Skin of body (tissue), 2 donors: ENCODE data around the gene ADAM10. TPM values are rescaled to one million over a fixed set of nuclear protein-coding genes. Genes with fewer than 3 reads are reported as not detected.
"Not testable (repeated sequence)": the region's sequence is repeated elsewhere in the genome, so short reads cannot be mapped to it uniquely, and the experiment has no call there.

Experiments used
- DNase-seq: peaks from one replicate; lab custom pipeline; 2025; lab: John Stamatoyannopoulos, UW
- total RNA-seq: library from RNA; depleted of rRNA; stranded (reverse); fragments of >200 nt; gene quantifications from one replicate; pipeline ENCODE4 v1.2.3, GENCODE V29; 2014

The ADAM10 gene, protein sequence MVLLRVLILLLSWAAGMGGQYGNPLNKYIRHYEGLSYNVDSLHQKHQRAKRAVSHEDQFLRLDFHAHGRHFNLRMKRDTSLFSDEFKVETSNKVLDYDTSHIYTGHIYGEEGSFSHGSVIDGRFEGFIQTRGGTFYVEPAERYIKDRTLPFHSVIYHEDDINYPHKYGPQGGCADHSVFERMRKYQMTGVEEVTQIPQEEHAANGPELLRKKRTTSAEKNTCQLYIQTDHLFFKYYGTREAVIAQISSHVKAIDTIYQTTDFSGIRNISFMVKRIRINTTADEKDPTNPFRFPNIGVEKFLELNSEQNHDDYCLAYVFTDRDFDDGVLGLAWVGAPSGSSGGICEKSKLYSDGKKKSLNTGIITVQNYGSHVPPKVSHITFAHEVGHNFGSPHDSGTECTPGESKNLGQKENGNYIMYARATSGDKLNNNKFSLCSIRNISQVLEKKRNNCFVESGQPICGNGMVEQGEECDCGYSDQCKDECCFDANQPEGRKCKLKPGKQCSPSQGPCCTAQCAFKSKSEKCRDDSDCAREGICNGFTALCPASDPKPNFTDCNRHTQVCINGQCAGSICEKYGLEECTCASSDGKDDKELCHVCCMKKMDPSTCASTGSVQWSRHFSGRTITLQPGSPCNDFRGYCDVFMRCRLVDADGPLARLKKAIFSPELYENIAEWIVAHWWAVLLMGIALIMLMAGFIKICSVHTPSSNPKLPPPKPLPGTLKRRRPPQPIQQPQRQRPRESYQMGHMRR
- 75.3 TPM for total RNA-seq

DNA sequence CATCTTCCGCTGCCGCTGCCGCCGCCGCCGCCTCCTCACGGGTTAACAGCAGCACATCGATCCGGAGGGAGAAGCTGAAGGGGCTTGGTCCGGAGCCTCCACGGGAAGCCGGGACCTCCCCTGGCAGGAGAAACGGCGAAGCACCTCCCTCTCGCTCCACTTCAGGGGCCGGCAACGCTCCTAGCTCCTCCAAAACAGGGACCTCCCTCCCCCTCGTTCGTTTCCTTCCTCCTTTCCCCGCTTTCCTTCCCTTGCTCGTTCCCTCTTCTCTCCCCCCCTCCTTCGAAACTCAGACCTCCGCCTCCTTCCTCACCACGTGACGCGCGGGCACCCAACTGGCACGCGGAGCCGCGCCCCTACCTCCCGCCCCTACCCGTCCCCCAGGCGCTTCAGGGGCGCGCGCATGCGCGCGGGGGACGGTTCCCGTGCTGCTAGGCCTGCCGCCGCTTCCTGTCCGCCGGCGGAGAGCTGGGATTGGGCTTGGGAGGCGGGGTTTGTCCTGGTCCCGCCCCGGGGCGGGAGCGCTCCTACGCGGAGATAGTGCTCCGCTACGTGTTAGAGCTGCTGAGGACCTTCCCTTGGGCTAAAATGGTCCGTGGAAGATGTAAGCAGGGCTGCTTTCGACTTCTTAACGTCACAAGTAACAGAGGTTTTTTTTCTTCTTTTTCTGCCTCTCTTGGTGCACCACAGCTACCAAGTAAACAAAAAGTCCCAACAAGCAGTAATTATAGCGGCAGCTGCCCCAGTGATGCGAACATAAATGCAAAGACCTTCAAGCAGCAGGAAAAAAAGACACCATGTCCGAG, at the start of gene ADAM10:
ADAM10 (minus strand) TSS at position 176 of the 806 bp plus-strand sequence; CDS start at position 3, 173 bp downstream.
- DNase-seq = peak; percentile 99

DNA sequence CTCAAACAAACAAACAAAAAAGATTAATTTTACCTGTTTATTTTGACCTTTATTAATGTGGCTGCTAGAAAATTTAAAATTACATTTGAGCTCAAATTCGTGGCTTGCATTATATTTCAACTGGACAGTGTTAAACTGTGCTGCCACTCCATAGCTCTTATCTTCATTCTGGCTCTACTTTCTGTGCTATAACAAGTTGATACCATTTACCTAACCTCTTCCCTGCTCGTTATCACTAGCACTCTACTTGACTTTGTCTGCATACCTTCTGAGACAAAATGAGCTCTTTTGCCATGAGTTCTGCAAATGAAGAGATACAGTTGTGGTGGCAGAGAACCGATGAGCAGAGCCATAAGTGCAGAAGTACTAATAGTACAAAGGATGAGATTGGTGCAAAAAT, 48.0 kb upstream of the ADAM10 start:
- no peak for DNase-seq

DNA sequence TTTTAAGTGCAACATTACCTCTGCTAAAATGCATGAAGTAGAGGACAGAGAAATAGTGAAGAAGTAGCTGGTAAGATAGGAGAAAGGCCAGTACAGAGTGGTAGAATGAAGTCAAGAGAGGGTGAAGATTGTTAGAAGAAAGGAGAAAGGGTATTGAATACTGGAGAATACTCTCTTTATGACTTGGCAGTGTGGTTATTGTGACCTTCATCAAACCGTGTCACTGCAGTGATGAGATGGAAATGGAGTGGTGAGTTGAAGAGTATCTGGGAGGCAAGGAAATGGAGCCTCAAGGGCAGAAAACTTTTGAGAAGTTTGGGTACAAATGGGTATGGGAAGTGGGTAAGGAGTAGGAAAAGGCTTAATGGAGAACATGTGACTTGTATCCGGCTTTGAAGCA, 46.3 kb upstream of the ADAM10 start:
- DNase-seq = no peak

DNA sequence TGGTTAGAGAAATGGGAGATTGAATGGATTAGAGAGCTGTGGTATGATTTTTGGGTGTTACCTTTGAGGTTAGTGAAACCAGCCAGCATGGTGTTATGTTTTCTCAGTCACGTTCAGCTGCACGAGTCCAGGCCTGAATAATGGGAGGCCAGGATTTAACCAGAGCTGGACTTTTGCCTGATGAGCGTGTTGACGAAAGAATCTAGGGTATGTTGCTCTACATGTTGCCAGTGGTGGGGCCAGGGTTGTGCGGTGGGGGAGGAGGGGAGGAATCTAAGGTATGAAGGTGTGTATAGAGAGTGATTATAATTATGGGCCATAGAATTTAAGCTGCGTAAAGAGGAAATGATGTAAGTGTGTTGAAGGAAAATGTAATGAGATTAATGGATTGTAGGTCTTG, 44.4 kb upstream of the ADAM10 start:
- DNase-seq = no peak

DNA sequence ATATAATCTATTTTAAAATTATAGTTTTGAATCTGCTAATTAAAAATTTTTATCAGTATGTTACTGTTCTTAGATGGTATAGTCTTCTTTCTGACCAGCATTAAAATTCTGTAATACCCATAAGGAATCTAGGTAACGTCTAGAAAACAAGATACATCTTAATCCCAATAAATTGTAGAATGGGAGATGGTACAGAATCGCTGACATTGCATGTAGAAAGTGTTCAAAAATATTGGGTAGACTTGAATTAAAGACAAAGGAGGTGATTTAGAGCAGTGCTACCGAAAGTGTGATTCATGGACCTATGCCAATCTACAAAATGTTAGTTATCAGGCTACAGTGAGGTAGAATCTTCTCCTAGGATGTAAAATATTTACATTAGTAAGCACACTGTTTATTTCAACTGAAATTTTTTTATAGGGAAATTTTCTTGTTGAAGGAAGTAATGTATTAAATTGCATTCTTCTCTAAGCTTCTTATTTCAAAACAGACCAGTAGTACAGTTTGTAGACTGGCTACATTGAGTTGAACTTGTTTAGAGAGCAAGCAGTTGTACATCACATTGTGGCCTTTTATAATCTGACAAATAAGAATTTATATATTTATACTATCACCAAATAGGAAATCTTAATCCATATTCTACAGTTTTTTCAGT, 38.7 kb upstream of the ADAM10 start:
- no peak for DNase-seq

DNA sequence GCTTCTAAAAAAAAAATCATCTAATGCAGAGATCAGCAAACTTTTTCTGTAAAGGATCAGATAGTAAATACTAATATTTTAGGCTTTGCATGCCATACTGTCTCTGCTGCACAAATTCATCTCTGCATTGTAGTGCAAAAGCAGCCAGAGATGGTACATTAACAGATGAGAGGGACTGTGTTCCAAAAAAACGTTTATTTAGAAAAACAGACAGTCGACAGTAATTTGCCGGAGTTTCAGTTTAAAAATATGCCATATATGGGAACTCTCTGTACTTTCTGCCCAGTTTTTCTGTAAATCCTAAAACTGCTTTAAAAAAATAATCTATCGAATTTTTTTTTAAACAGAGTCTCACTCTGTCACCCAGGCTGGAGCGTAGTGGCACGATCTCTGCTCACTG, 35.8 kb upstream of the ADAM10 start:
- no peak for DNase-seq

DNA sequence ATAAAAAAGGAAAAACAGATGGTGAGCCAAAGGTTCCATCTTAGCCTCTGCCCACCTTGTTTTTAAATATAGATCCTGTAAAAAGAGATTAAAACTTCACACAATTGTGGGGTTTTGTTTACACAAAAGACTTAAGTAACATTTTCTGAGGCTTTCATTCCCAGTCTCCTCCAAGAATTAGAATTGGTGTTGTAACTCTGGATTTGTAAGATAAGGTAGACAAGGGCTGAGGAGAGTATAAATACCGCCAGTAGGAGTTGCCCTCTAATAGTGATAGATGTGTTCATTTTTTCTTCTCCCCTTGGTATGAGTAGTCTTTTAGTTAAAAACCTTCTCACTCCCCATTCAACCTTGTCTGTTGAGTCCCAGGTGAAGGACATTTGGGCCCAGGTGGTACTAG, 30.0 kb upstream of the ADAM10 start:
- DNase-seq = no peak

DNA sequence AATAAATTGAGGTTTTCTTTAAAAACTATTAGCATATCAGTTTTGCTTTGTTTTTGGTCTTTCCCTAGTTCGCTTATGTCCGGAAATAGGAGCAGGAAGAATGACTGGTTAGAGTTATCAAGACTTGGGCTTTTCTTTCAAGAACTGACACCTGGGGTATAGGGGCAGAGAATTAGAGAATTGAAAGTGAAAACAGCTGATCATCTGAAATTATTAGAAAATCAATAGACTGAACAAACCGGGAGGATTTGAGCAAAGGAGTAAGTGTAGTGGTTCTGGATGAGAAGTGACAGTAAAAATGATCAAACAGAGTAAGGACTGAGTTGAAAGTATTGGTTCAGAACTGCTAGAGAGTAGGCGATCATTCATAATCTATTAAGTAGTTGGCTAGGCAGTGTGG, 27.6 kb upstream of the ADAM10 start:
- no peak for DNase-seq

DNA sequence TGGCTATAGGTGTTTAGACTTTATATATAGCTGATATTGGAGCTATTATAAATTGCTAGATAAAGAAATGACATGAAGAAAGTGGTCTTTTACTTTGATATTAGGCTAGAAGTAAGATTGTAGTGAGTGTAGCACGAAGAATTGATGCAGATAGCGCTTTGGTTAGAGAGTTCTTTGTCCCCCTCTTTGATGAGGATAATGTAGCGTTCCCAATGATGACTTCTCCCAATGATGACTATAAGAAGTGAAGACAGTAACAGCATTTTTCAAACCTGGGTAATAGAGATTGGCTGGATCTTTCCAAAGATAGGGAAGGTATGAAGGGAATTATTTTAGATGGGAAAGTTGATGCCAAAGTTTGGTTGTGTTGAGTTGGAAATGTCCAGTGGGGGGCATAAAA, 25.9 kb upstream of the ADAM10 start:
- no peak for DNase-seq

DNA sequence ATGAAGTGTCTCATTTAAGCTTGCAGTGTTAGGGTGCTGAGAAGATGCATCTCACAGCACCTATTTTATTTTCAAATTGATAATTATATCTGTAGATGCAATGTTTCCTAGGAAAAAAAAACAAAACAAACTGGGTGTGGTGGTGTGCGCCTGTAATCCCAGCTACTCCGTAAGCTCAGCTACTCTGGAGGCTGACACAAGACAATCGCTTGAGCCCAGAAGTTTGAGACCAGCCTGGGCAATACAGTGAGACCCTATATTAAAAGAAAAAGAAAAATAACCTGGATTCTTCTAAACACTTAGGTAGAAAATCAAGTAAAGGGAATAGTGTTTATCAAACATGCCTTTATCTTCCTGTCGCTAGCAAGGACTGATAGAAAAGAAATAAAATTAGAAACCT, 23.5 kb upstream of the ADAM10 start:
- DNase-seq = no peak

DNA sequence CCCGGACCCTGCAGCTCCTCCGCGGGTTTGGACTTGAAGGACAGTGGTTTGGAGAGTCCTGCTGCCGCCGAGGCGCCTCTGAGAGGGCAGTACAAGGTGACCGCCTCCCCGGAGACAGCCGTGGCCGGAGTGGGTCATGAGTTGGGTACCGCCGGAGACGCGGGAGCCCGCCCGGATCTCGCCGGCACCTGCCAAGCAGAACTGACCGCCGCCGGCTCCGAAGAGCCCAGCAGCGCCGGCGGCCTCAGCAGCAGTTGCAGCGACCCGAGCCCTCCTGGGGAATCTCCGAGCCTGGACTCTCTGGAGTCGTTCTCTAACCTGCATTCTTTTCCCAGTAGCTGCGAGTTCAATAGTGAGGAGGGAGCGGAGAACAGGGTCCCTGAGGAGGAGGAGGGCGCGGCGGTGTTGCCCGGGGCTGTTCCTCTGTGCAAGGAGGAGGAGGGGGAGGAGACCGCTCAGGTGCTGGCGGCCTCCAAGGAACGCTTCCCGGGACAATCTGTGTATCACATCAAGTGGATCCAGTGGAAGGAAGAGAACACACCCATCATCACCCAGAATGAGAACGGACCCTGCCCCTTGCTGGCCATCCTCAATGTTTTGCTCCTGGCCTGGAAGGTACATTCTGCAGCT, 22.2 kb upstream of the ADAM10 start:
- no peak for DNase-seq

DNA sequence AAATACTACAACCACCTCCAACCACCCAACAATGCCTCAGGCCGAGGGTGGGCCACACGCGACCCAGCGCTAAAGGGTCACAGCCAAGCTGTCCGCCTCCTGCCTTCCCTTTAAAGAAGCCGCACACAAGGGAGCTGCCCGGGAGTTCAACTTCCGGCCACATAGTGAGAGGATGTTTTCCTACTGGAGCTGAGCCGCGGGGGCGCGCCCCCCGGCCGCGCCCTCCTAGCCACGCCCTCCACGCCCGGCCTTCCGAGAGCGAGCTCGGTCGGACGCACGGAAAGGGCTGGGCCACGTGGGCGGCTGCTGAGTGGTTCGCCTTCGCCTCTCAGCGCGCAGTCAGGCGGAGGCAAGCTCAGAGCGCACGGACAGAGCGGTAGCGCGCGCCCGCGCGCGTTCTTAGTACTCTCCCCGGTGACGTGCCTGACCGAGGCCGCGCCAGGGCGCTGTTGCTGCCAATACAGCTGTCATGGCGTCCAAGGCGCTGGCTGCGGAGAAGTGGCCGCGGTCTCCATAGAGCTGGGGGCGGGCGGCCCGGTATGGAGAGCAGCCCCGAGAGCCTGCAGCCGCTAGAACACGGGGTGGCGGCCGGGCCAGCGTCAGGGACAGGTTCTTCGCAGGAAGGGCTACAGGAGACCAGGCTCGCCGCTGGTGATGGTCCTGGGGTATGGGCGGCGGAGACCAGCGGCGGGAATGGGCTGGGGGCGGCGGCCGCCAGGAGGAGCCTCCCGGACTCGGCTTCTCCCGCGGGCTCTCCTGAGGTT, 21.5 kb upstream of the ADAM10 start, which contains the start of gene MINDY2:
MINDY2 (plus strand) TSS at position 446 of the 764 bp plus-strand sequence; CDS start at position 540, 94 bp downstream.
- peak; percentile 99 for DNase-seq

DNA sequence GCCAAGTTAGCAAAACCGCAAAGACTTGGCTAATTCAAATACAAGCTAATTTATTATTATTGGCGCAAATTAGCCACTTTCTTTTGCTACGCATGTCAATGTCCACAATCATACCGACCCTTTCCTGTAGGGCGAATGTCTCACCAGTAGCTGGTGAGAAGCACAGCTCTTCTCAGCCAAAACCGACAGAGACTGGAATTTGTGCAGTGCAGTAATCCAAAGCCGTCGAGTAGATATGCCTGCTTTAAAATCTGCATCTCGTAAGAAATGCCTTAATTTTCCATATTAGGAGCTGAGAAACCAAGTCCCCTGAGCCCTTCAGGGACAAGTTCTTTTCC, 21.0 kb upstream of the ADAM10 start:
- DNase-seq = no peak

DNA sequence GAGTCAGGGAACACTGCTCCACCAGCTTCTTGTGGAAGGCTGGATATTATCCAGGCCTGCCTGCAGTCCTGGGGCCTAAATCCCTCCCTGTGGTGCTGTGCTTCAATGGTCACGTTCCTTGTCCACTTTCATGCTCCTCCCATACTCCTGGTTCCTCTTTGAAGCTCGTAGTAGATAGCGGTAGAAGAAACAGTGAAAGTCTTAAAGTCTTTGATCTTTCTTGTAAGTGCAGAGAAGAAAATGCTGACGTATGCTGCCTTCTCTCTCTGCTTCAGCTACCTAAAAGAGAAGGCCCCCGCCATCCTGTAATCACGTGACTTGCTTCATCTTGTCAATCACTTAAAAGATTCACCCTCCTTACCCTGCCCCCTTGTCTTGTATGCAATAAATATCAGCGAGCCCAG, 19.1 kb upstream of the ADAM10 start:
- DNase-seq = not testable (repeated sequence)

DNA sequence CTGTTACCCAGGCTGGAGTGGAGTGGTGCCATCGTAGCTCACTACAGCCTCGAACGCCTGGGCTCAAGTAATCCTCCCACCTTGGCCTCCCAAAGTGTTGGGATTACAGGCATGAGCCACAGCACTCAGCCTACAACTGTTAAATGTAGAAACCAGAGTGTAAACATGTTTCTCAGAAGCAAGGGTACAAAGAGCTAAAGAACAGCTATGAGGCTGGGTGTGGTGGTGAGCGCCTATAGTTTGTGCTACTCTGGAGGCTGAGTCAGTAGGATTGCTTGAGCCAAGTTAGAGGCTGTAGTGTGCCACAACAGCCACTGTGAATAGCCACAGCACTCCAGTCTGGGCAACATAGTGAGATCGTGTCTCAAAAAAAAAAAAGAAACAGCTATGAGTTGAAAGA, 16.8 kb upstream of the ADAM10 start:
- DNase-seq = no peak

DNA sequence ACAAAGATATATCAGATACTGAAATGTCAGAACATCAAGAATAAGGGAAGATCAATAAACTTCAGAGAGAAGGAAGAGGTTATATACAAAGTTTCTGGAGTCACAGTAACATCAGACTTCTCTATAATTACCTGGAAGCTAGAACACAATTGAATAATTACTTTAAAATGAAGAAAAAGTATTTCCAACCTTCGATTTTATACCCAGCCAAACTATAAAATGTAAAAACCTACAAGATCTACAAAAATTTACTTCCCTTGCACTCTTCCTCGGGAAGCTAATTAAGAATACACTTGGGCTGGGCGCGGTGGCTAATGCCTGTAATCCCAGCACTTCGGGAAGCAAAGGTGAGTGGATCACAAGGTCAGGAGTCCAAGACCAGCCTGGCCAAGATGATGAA, 15.0 kb upstream of the ADAM10 start:
- DNase-seq = no peak

DNA sequence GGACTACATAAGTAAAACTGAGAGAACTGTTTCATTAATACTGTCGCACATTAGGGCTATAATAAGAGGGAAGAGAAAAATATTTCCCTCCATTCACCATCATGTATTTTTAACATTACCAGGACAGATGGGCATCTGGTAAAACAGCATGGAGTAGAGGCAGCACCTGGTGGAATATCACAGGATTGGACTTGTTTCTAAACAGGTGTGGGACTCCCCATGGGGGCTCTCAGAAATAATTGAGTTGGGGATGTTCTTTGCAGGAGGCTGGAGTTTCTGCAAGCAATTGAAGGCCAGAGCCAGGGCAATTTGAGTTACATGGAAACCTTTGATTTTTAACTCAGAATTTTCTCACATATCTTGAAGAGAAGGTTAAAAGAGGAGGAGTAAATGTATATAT, 13.2 kb upstream of the ADAM10 start:
- no peak for DNase-seq

DNA sequence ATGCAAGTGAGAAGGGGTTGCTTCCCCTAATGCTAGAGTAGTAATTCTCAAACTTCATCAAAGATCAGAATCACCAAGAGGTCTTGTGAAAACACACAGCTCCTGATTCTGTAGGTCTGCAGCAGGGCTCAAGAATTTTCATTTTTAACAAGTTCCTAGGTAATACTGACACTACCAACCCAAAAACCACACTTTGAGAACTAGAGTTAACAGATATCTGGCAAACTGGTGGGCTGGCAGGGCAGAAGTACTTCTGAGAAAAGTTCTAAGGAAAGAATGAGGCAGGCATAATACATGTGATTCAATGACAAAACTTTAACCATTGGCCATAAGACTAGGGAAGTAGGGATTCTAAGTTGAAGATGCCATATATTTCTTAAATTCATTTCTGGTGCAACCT, 12.8 kb upstream of the ADAM10 start:
- DNase-seq = no peak

DNA sequence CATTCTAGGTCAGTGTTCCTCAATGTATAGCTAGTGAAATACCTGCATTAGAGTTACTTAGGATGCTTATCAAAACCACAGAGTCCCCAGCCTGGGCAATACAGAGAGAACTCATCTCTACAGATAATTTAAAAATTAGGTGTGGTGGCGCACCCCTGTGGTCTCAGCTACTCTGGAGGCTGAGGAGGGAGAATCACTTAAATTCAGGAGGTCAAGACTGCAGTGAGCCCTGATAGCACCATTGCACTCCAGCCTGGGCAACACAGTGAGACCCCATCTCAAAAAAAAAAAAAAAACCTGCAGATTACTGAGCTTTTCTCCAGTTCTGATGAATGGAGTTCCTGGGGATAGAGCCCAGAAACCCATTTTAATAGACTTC, 11.5 kb upstream of the ADAM10 start:
- DNase-seq = no peak

DNA sequence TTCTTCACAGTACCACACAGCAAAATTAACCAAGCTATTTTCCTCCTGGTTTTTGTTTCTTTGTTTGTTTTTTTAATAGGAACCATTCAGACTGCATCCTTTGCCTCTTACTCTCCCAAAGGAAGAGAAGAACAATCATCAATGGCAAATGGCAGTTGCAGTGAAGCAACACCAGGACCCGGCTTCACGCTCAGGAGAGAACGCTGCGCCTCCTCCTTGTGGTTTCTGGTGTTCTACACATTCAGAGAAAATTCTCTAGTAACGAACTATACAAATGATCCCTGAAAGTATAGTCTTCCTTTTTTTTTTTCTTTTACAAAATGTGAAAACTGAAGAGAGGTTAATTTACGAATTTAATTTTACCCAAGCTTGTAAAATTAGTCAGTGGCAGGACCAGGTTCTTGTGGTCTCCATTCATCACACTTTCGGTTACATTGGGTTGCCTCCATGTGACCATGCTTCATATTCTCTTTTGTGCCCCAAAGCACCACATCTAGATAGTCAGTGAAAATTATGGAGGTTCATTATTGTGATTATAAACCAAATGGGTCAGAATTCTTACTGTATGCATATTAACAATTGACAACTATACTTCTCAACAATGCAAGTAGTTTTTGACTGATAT, 11.0 kb upstream of the ADAM10 start:
- DNase-seq = no peak
